ENCODE measurements around the gene SLC6A7. TPM values are rescaled to one million over a fixed set of nuclear protein-coding genes. Genes with fewer than 3 reads are reported as not detected.

The SLC6A7 gene
- polyA plus RNA-seq, 1 of the 3 experiments (the other 2 are of a cell fraction), result not detected

DNA sequence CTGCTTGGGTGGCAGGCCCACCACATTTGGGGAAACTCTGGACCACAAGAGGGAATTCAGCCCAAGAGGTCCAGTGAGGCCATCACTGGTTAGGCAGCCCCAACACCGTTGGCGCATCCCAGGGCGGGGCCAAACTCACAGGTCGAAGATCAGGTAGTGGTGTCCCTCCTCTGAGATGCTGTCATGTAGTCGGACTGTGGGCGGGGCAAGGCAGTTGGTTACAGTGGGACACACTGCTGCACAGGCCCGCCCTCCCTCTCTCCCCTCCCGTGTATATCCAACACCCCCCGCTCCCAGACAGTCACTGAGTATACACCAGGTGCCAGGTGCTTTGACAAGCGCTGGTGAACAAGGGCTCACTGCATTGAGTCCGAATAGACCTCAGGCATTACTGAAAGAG, 67.6 kb downstream of the SLC6A7 start:
- ChIA-PET POLR2A (no interaction called here), CTCF (no interaction called here)
- no peaks in the 10 kb centered on the region for H3K79me2 ChIP-seq (ENCODE audit: insufficient read depth)
- H3K4me1 ChIP-seq (ENCODE audit: control insufficient read depth in 1 of 2, insufficient read depth in 2 of 2, low read depth in 1 of 2, low read length in 1 of 2), result peaks cover 1 to 17% of the 10 kb centered on the region in 2 experiments; a peak in 2 of 4 replicates
- 93% methylated on average over 5 of the region's 11 CpGs for WGBS (ENCODE audit: low lambda C conversion rate)
- H3F3A ChIP-seq (replicated peaks; ENCODE audit: insufficient read depth), result no peaks in the 10 kb centered on the region
- no peaks in the 10 kb centered on the region for H4K20me1 ChIP-seq (ENCODE audit: insufficient read depth)
- H3K9ac ChIP-seq, result no peak overlapping the region
- H3K27me3 ChIP-seq (ENCODE audit: insufficient read depth), result no peaks in the 10 kb centered on the region
- no peaks in the 10 kb centered on the region for H3K9me3 ChIP-seq
- H2AFZ ChIP-seq (ENCODE audit: low read depth), result no peak overlapping the region
- DNase-seq, result no peak
- TF ChIP-seq RAD21 (IDR thresholded peaks at IDR 0.05; ENCODE audit: low read length) (no peak), RFX5 (IDR thresholded peaks at IDR 0.05; ENCODE audit: low read length) (no peak), EP300 (IDR thresholded peaks at IDR 0.05; ENCODE audit: borderline replicate concordance in 1 of 2, low read depth in 1 of 2, low read length in 1 of 2) (no peak), MXI1 (IDR thresholded peaks at IDR 0.05; ENCODE audit: low read depth, low read length) (no peak), GATA2 (CRISPR knock-in tag; IDR thresholded peaks at IDR 0.05) (no peak), MEF2A (IDR thresholded peaks at IDR 0.05; ENCODE audit: borderline replicate concordance, low read depth) (no peak), FOXM1 (IDR thresholded peaks at IDR 0.05; ENCODE audit: low read depth) (no peak), POLR2AphosphoS5 (IDR thresholded peaks at IDR 0.05; ENCODE audit: low read depth, low read length) (no peak), FOSL2 (IDR thresholded peaks at IDR 0.05; ENCODE audit: borderline replicate concordance, low read depth) (no peak), NRF1 (IDR thresholded peaks at IDR 0.05; ENCODE audit: low read depth, low read length) (no peak), ZBTB33 (IDR thresholded peaks at IDR 0.05; ENCODE audit: borderline replicate concordance, low read depth) (no peak), YY1 (IDR thresholded peaks at IDR 0.05; ENCODE audit: low read depth) (no peak), TAF1 (IDR thresholded peaks at IDR 0.05; ENCODE audit: borderline replicate concordance, low read depth, low read length) (no peak), IRF3 (IDR thresholded peaks at IDR 0.05; ENCODE audit: low read depth, low read length) (no peak), USF2 (IDR thresholded peaks at IDR 0.05; ENCODE audit: borderline replicate concordance, low read depth, low read length) (no peak)
- TF ChIP-seq, protein P1, sequence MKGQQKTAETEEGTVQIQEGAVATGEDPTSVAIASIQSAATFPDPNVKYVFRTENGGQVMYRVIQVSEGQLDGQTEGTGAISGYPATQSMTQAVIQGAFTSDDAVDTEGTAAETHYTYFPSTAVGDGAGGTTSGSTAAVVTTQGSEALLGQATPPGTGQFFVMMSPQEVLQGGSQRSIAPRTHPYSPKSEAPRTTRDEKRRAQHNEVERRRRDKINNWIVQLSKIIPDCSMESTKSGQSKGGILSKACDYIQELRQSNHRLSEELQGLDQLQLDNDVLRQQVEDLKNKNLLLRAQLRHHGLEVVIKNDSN (IDR thresholded peaks at IDR 0.05; ENCODE audit: borderline replicate concordance, low read depth), result no peak
- TF ChIP-seq, protein P2, sequence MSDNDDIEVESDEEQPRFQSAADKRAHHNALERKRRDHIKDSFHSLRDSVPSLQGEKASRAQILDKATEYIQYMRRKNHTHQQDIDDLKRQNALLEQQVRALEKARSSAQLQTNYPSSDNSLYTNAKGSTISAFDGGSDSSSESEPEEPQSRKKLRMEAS (IDR thresholded peaks at IDR 0.05; ENCODE audit: low read depth), result no peak
- TF ChIP-seq, protein P3, sequence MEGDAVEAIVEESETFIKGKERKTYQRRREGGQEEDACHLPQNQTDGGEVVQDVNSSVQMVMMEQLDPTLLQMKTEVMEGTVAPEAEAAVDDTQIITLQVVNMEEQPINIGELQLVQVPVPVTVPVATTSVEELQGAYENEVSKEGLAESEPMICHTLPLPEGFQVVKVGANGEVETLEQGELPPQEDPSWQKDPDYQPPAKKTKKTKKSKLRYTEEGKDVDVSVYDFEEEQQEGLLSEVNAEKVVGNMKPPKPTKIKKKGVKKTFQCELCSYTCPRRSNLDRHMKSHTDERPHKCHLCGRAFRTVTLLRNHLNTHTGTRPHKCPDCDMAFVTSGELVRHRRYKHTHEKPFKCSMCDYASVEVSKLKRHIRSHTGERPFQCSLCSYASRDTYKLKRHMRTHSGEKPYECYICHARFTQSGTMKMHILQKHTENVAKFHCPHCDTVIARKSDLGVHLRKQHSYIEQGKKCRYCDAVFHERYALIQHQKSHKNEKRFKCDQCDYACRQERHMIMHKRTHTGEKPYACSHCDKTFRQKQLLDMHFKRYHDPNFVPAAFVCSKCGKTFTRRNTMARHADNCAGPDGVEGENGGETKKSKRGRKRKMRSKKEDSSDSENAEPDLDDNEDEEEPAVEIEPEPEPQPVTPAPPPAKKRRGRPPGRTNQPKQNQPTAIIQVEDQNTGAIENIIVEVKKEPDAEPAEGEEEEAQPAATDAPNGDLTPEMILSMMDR (IDR thresholded peaks at IDR 0.05), result no peak
- no peak overlapping the region for H3K4me2 ChIP-seq
- H3K36me3 ChIP-seq (replicated peaks in 1 of 2; ENCODE audit: control insufficient read depth in 1 of 2, insufficient read depth in 2 of 2, low read length in 1 of 2), result no peaks in the 10 kb centered on the region
- no peak overlapping the region for H3K4me3 ChIP-seq (ENCODE audit: low read depth in 2 of 2, low read length in 1 of 2)
- no peaks in the 10 kb centered on the region for H3K9me2 ChIP-seq
- H3K27ac ChIP-seq (ENCODE audit: low read depth in 2 of 2, low read length in 1 of 2), result no peak overlapping the region
